Dedifferentiated amniotic fluid mesenchymal stem cell (primary cell): ENCODE data around the gene THSD7A.

ENCODE experiments used
- DNase-seq: peaks from one replicate; pipeline ENCODE4 v3.0.0-alpha.2; 2016; ENCODE audit errors: extremely low spot score

The THSD7A gene

GRCh38 chr7:11831736-11832495 lies at the start of gene THSD7A:
TSS of gene THSD7A (minus strand) at chr7:11832198. CDS start at chr7:11831946, 252 bp downstream.
- no peak for DNase-seq

- no peak for DNase-seq
Measured at GRCh38 chr7:11881680-11882079, 49.7 kb upstream of the THSD7A start.

GRCh38 chr7:11875635-11876034 lies 43.6 kb upstream of the THSD7A start:
- no peak for DNase-seq

- DNase-seq: no peak
Measured at GRCh38 chr7:11865671-11866070, 33.7 kb upstream of the THSD7A start.

- no peak for DNase-seq
Measured at GRCh38 chr7:11858622-11859302, 26.8 kb upstream of the THSD7A start.

- DNase-seq: no peak
Measured at GRCh38 chr7:11858026-11858425, 26.0 kb upstream of the THSD7A start.

- DNase-seq: no peak
Measured at GRCh38 chr7:11848251-11848650, 16.3 kb upstream of the THSD7A start.

GRCh38 chr7:11847336-11847735 lies 15.3 kb upstream of the THSD7A start:
- DNase-seq: no peak

GRCh38 chr7:11846361-11846955 lies 14.5 kb upstream of the THSD7A start:
- no peak for DNase-seq

- no peak for DNase-seq
Measured at GRCh38 chr7:11843113-11843765, 11.2 kb upstream of the THSD7A start.

GRCh38 chr7:11841657-11842056 lies 9.7 kb upstream of the THSD7A start:
- no peak for DNase-seq

- no peak for DNase-seq
Measured at GRCh38 chr7:11835260-11835659, 3.3 kb upstream of the THSD7A start.

- DNase-seq: no peak
Measured at GRCh38 chr7:11833431-11833830, 1.4 kb upstream of the THSD7A start.

- no peak for DNase-seq
Measured at GRCh38 chr7:11831156-11831735, 752 bp downstream of the THSD7A start.

GRCh38 chr7:11830582-11831155 lies 1.3 kb downstream of the THSD7A start:
- no peak for DNase-seq

- DNase-seq: no peak
Measured at GRCh38 chr7:11829954-11830353, 2.0 kb downstream of the THSD7A start.

- no peak for DNase-seq
Measured at GRCh38 chr7:11819947-11820346, 12.1 kb downstream of the THSD7A start.

- DNase-seq: no peak
Measured at GRCh38 chr7:11819271-11819670, 12.7 kb downstream of the THSD7A start.

GRCh38 chr7:11818281-11818680 lies 13.7 kb downstream of the THSD7A start:
- no peak for DNase-seq

- DNase-seq: no peak
Measured at GRCh38 chr7:11817111-11817740, 14.8 kb downstream of the THSD7A start.

- no peak for DNase-seq
Measured at GRCh38 chr7:11811709-11812108, 20.3 kb downstream of the THSD7A start.
